Neutrophil (primary cell): ENCODE measurements around the gene WDR90.
"Not testable (repeated sequence)": the region's sequence is repeated elsewhere in the genome, so short reads cannot be mapped to it uniquely, and the experiment has no call there.

Experiments
- H3K27ac ChIP-seq: fragments of 200-600 bp; sonication (generic); 2 replicates; pipeline ENCODE4 v1.5.1; 2016; ENCODE audit warnings: mild to moderate bottlenecking, moderate library complexity
- H3K27me3 ChIP-seq: fragments of 200-600 bp; sonication (generic); 2 replicates; pipeline ENCODE4 v1.6.0; 2016; ENCODE audit warnings: mild to moderate bottlenecking
- H3K36me3 ChIP-seq: fragments of 200-600 bp; sonication (generic); 2 replicates; pipeline ENCODE4 v1.5.1; 2017
- H3K4me1 ChIP-seq, 2 experiments: fragments of 200-600 bp in 1 of 2; sonication (generic) in 1 of 2; 1 replicate in 1 of 2; 2 replicates in 1 of 2; pipeline versions ENCODE4 v1.5.1 to v1.6.1; 2013 to 2016; ENCODE audit warnings: low read depth in 1 of 2, low read length in 1 of 2, mild to moderate bottlenecking in 1 of 2, moderate library complexity in 1 of 2; ENCODE audit not compliant: control insufficient read depth in 1 of 2, insufficient read depth in 1 of 2
- H3K4me3 ChIP-seq, 2 experiments: fragments of 200-600 bp in 1 of 2; sonication (generic) in 1 of 2; 1 replicate in 1 of 2; 2 replicates in 1 of 2; pipeline ENCODE4 v1.5.1; 2013 to 2016; ENCODE audit warnings: low read depth in 1 of 2, low read length in 1 of 2, mild to moderate bottlenecking in 1 of 2, moderate library complexity in 1 of 2
- H3K9me3 ChIP-seq: fragments of 200-600 bp; sonication (generic); 2 replicates; pipeline ENCODE4 v1.5.1; 2016
- CTCF ChIP-seq: fragments of 200-600 bp; sonication (generic); IDR thresholded peaks from 2 replicates; pipeline ENCODE4 v1.5.1; 2016; ENCODE audit warnings: antibody characterized with exemption

Gene WDR90

GRCh38 chr16:709566-710499, 60.7 kb downstream of the WDR90 start:
- peaks cover 0 to 5% of the 10 kb centered on the region in 2 experiments for H3K4me1 ChIP-seq
- no peaks in the 10 kb centered on the region for H3K9me3 ChIP-seq
- TF ChIP-seq CTCF, result no peak
- no peak overlapping the region for H3K27ac ChIP-seq
- no peak overlapping the region for H3K4me3 ChIP-seq
- peaks cover 99% of the 10 kb centered on the region for H3K27me3 ChIP-seq
- H3K36me3 ChIP-seq, result no peaks in the 10 kb centered on the region

DNA sequence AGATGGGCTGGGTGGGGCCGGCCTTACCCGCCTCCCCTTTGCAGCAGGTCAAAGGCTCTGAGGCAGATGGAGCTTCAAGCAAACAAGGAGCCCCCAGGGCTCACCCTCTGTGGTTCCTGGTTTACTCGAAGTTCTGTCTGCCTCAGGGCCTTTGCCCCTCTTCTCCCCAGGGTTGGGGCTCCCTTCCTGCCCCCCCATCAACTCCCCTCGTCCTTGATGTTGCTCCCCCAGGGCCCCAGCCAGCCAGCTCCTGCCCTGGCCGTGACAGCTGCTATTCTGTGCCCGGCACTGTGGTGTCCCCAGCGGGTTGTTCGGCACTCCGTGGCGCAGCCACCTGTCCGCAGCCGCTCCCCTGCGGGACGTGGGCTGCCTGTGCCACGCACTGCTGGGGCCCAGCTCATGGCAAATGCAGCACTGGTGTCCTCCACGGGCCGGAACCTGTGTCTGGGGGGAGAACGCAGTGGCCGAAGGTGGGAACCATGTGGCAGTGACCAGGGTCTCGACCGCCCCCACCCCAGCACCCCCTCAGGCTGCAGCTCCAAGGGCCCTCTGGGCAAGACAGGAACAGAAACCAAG, 61.4 kb downstream of the WDR90 start:
- H3K27me3 ChIP-seq, result peaks cover 99% of the 10 kb centered on the region
- H3K9me3 ChIP-seq, result no peaks in the 10 kb centered on the region
- no peaks in the 10 kb centered on the region for H3K36me3 ChIP-seq
- H3K27ac ChIP-seq, result no peak overlapping the region
- no peak for TF ChIP-seq CTCF
- H3K4me3 ChIP-seq, result no peak overlapping the region
- H3K4me1 ChIP-seq, result peaks cover 5 to 10% of the 10 kb centered on the region in 2 experiments

DNA sequence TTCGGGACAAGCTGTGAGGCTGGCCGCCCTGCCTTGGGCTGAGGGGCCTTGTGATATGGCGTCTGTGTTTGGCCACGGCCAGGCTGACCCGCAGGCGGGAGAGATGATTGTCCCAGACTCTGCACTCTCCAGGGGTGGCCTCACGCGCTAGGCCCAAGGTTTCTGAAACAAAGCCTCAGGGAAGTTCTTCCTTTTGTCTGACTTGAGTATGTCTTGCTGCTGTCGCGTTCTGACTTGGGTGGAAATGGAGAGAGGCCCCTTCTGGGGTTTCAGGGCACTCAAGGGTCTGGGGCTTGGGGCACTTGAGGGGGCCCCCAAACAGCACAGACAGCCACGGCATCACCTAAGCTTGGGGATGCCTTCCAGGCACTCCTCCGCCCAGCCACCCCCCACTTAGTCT, 61.9 kb downstream of the WDR90 start:
- no peak overlapping the region for H3K4me3 ChIP-seq
- no peaks in the 10 kb centered on the region for H3K9me3 ChIP-seq
- H3K27ac ChIP-seq, result no peak overlapping the region
- TF ChIP-seq CTCF, result no peak
- no peaks in the 10 kb centered on the region for H3K36me3 ChIP-seq
- peaks cover 100% of the 10 kb centered on the region for H3K27me3 ChIP-seq
- H3K4me1 ChIP-seq, result peaks cover 9 to 15% of the 10 kb centered on the region in 2 experiments

GRCh38 chr16:711548-712320, 62.6 kb downstream of the WDR90 start:
- peak; percentile 79 for TF ChIP-seq CTCF
- Histone ChIP-seq H3K4me1 (peaks cover 9 to 16% of the 10 kb centered on the region in 2 experiments), H3K36me3 (no peaks in the 10 kb centered on the region), H3K9me3 (no peaks in the 10 kb centered on the region), H3K27me3 (peaks cover 100% of the 10 kb centered on the region), H3K27ac (no peak overlapping the region), H3K4me3 (no peak overlapping the region)

GRCh38 chr16:712740-713250, 63.6 kb downstream of the WDR90 start:
- H3K27ac ChIP-seq, result not testable (repeated sequence)

More at GRCh38 chr16:712740-713250, 63.6 kb downstream of the WDR90 start:
- Histone ChIP-seq H3K27me3 (peaks cover 100% of the 10 kb centered on the region), H3K4me1 (peaks cover 9 to 16% of the 10 kb centered on the region in 2 experiments)
- not testable (repeated sequence) for H3K9me3 ChIP-seq, H3K36me3 ChIP-seq, H3K4me3 ChIP-seq
